RWPE1 (cell line): ENCODE measurements around the gene NPPA.

Experiments used
- CTCF ChIA-PET: fragments of 350-600 bp; sonication (Branson Sonifier 250); formaldehyde crosslinking; extraction: SDS; loops from one replicate; lab custom pipeline; 2021; lab: Yijun Ruan, JAX
- POLR2A ChIA-PET: fragments of 400-600 bp; formaldehyde crosslinking; extraction: SDS; loops from one replicate; lab custom pipeline; 2020; ENCODE audit warnings: antibody characterized with exemption; ENCODE audit not compliant: low non-redundant PET; lab: Yijun Ruan, JAX
- DNase-seq: peaks from one replicate; pipeline ENCODE4 v3.0.0; 2012; ENCODE audit warnings: low spot score
- H3K27ac ChIP-seq: fragments of 450-650 bp; 2 replicates; pipeline ENCODE4 v1.5.1; 2017
- CTCF ChIP-seq: fragments of 450-650 bp; conservative IDR thresholded peaks from 2 replicates; pipeline ENCODE4 v1.5.1; 2017; ENCODE audit warnings: low read depth, mild to moderate bottlenecking

NPPA gene

GRCh38 chr1:11877074-11877473 lies 29.5 kb upstream of the NPPA start:
- POLR2A ChIA-PET: no interaction called here
- CTCF ChIA-PET: interaction anchor here (1.5 kb wide), 1 partner anchor 16 kb away, joined by 3 read pairs; no protein-coding TSS in a partner anchor
- DNase-seq: no peak
- no peak for TF ChIP-seq CTCF
- H3K27ac ChIP-seq: no peak overlapping the region

- no peak for DNase-seq
- H3K27ac ChIP-seq: no peak overlapping the region
- CTCF ChIA-PET: interaction anchor here (0.6 kb wide), 1 partner anchor 11 kb away, joined by 4 read pairs; no protein-coding TSS in a partner anchor
- POLR2A ChIA-PET: no interaction called here
- no peak for TF ChIP-seq CTCF
These were observed 27.5 kb upstream of the NPPA start for GRCh38 chr1:11875094-11875493.

DNA sequence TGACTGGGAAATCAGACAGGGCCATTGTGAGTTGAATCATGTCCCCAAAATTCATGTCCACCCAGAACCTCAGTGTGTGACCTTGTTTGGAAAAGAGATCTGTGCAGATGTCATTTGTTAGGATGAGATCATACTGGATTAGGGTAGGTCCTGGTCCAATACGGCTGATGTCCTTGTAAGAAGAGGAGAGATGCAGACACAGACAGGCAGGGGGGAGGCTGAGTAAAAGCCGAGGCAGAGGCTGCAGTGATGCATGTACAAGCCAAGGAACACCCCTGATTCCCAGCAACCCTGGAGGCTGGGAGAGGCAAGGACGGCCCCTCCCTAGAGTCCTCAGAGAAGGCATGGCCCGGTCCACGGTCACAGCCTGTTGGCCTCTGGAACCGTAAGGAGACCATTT lies 27.0 kb upstream of the NPPA start:
- no peak overlapping the region for H3K27ac ChIP-seq
- no peak for DNase-seq
- TF ChIP-seq CTCF: no peak
- ChIA-PET CTCF (no interaction called here), POLR2A (no interaction called here)

DNA sequence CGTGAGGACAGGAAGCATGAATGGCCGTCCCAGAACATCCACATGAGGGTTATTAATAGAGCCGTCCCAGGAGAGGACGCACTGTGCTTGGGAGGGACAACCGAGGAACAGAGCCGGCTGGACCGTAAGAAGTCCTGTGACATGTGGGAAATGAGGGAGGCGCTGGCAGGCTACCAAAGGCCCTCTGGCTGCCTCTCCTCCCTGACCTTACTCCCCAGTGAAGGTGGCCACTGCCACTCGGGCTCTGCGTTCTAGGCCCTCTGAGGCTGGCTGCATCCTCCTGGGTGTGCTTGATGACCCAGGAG lies 26.6 kb upstream of the NPPA start:
- POLR2A ChIA-PET: no interaction called here
- TF ChIP-seq CTCF: no peak
- CTCF ChIA-PET: no interaction called here
- no peak for DNase-seq
- H3K27ac ChIP-seq: no peak overlapping the region

GRCh38 chr1:11873395-11874257 lies 26.0 kb upstream of the NPPA start:
- H3K27ac ChIP-seq: no peak overlapping the region
- no peak for DNase-seq
- ChIA-PET CTCF (interaction anchor here (0.6 kb wide), 2 partner anchors 13 to 27 kb away, joined by 3 to 5 read pairs; no protein-coding TSS in a partner anchor), POLR2A (no interaction called here)
- no peak for TF ChIP-seq CTCF

DNA sequence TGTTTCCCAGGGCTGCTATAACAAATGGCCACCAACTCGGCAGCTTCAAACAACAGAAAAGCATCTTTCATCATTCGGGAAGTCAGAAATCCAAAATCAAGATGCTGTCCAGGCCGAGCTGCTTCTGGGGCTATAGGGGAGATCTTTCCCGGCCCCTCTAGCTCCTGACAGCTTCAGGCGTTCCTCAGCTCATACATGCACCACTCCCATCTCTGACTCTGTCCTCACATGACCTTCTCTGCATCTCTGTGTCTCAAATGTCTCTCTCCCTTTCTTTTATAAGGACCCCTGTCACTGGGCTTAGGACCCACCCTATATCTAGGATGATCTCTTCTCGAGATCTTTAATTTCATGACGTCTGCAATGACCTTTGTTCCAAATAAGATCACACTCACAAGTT lies 25.0 kb upstream of the NPPA start:
- TF ChIP-seq CTCF: no peak
- DNase-seq: no peak
- ChIA-PET POLR2A (no interaction called here), CTCF (interaction anchor here (0.6 kb wide), 1 partner anchor 12 kb away, joined by 5 read pairs; no protein-coding TSS in a partner anchor)
- H3K27ac ChIP-seq: no peak overlapping the region
